GM18519 (cell line): Measurements from ENCODE around the gene IL22RA1.

Experiments
- ATAC-seq: cut with Tn5 transposase; IDR thresholded peaks from one replicate; pipeline ENCODE4 v1.9.1; 2021; ENCODE audit warnings: mild to moderate bottlenecking, moderate library complexity; ENCODE audit not compliant: unreplicated experiment, low FRiP score

Gene IL22RA1

GRCh38 chr1:24118410-24119242 is 24.3 kb downstream of the IL22RA1 start:
- no peak for ATAC-seq

DNA sequence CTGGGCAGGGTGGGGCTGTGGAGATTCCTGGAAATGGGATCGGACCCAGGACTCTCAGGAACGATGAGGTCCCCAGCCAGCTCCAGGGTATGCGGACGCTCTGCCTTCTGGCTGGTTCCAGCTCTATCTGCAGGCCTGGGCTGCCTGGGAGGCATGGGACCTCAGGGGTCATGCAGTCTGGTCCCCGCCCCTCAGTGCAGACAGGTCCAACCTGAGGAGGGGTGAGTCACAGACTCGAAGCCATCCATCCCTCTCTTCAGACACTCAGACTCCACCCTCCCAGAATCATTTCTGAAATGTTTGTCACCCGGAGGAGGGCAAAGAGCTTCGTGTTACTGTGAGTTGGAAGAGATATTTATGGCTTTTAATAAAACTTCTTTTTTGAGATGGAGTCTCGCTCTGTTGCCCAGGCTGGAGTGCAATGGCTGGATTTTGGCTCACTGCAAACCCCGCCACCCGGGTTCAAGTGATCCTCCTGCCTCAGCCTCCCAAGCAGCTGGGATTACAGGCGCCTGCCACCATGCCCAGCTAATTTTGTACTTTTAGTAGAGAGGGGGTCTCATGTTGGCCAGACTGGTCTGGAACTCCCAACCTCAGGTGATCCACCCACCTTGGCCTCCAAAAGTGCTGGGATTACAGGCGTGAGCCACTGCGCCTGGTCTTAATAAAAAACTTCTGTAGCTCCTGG is 25.1 kb downstream of the IL22RA1 start:
- ATAC-seq, result no peak

DNA sequence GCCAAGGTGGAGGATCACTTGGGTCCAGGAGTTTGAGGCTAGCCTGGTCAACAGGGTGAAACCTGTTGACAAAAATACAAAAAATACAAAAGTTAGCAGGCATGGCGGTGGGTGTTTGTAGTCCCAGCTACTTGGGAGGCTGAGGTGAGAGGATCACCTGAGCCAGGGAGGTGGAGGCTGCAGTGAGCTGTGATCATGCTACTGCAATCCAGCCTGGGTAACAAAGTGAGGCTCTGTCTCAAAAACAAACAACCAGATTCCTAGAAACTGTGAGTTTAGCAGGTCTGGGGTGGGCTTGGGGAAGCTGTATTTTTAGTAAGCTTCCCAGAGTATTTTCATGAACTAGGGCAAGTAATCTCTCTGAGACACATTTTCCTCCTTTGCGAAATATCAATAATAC is 25.8 kb downstream of the IL22RA1 start:
- ATAC-seq, result no peak

DNA sequence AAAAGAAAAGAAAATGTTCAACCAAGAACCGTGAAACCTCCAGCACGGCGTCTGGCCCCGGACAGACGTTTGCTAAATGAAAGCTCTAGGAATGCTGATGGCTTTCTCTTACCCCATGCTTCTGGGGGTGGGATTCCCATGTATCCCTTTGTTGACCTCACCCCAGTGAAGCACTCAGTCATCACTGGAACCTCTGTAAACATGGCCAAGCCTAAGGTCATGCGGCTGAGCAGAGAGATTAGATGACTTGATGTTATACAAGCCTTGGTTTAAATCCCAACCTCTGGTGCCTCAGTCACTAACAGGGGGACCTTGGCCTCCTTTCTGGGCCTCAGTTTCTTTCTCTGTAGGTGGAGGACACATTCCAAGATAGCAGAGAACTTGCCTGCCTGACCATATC is 28.2 kb downstream of the IL22RA1 start:
- no peak for ATAC-seq

- ATAC-seq, result no peak
Measured at GRCh38 chr1:24113641-24114033, 29.3 kb downstream of the IL22RA1 start.

DNA sequence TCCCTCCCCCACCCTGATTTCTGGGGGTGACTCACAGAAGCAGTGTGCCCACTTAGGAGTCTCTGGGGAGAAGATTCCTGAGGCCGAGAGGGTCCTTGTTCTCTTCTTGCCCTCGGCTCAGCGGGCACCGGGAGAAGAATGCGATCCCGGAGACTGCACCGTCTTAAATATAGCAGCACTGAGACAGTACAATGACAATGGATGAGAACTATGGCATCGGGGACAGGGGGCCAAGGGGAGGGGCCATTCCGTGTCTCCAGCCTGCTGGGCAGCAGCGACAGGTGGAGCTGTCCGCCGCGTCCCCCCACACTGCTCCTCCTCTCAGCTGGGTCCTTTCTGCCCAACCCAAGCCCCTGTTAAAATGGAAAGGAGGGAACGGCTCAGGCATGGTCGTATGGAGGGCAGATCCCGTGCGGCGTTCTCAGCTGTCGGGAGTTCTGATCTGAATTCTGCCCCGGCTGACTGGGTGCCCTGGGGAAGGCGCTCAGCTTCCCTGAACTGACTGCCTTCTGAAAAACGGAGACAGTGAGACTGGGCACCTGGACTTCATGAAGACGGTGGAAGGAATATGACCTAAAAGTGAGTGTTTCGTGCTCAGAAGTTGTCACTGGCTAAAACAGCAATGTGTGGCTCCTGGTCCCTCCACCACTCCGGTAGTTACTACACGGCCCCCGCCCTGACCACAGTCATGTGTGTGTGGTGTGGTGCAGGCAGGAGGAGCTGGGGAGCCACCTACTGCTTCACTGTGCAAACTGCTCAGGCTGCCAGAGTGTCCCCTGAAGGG is 30.8 kb downstream of the IL22RA1 start, which contains the start of gene MYOM3:
Gene MYOM3, minus strand, starts transcription at position 140 of the 784 bp plus-strand sequence. CDS start 3,499 bp downstream, outside the sequence.
- ATAC-seq, result no peak

- no peak for ATAC-seq
Measured at GRCh38 chr1:24111262-24111995, 31.5 kb downstream of the IL22RA1 start.

GRCh38 chr1:24110642-24111261 is 32.2 kb downstream of the IL22RA1 start:
- ATAC-seq, result no peak

DNA sequence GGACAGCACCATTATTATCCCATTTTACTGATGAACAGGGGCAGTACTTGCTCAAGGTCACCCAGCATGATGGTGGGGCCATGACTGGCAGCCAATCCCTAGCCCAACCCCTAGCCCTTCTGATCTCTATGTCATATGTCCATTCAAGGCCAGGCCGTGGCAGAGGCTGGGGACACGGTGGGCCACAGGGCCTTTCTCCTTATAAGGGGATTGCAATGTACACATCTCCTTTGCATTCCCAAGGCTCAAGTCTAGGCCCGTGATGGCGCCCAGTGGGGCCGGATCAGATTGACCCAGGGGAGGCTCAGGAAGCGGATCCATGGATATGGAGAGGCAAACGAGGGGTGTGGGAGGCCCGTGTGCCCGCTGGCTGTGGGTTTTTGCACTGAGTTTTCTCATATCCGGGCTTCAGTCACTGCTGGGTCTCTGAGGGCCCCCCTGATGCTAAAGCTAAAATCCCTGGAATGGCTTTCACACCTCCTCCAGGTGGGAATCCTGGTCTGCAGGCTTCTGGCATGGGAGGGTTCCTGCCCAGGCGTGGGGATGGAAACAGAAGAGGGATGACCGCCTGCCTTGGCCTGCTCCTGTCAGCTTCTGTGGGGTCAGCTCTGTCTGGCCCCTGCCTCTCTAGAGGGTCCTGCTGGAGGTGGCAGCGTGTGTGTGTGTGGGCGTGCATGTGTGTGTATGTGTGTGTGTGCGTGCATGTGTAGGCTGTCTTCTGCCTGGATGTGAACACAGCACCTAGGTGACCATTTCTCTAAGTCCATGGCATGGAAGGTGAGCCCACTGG is 33.1 kb downstream of the IL22RA1 start:
- no peak for ATAC-seq

DNA sequence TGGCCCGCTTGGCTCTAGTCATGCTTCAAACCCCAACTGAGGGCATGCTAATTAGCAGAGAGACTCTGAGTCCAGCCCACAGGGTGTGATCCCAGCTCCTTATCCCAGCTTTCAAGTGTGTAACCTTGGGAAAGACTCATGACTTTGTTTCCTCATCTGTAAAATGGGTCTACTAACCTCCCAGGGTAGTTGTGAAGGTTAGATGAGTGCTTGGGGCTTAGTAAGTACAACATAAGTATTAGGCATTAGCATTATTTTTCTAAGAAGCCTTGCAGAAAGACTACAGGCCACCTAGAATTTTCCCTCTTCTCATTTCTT is 33.8 kb downstream of the IL22RA1 start:
- no peak for ATAC-seq

- ATAC-seq, result no peak
Measured at GRCh38 chr1:24108334-24109165, 34.4 kb downstream of the IL22RA1 start.

DNA sequence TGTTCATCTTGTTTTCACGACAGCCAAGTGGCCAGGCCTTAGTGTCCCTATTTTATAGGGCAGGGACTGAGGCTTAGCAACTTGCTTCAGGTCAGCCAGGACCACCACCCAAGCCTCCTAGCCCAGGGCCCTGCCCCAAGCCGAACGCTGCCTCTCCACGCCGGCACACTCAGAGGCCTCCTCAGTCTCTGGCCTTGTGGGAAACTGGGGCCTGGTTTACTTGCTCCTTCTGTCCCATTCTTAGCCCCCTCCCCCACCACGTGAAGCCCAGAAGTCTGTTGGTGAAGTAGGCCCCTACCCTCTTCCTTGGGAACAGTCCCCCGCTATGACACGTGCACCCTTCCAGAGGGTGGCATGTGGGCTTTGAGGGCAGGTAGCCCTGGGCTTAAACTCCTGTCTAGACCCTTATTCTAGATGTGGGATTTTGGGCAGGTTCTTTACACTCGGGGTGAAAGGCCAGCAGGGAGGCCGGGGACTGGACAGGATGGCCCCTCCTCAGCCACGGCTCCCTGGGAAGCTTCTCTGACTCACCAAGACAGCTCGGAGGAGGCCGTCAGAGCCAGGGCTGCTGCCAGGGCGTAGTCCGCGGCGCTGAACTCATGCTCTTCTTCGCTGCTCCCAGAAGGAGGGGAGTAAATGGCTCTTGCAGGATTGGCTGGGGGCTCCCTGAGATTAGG is 35.3 kb downstream of the IL22RA1 start:
- ATAC-seq, result no peak

GRCh38 chr1:24105368-24106160 is 37.4 kb downstream of the IL22RA1 start:
- no peak for ATAC-seq

DNA sequence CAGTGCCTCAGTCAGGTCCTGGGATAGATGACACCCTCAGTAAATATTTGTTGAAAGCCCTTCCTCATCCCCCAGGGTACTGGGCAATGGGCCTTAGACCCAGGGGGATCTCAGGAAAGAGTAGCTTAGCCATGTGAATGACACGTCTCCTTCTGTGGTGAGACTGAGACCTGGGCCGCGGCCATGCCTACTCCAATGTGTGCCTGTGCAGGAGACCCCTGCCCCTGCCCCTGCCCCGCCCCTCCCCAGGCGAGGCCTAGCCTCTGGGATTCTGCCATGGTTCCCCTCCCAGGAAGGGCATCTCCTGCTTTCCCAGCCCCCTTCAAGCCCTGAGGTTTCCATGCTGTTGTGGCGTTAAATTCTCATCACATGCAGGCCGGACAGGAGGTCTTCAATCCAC is 38.1 kb downstream of the IL22RA1 start:
- ATAC-seq, result no peak

DNA sequence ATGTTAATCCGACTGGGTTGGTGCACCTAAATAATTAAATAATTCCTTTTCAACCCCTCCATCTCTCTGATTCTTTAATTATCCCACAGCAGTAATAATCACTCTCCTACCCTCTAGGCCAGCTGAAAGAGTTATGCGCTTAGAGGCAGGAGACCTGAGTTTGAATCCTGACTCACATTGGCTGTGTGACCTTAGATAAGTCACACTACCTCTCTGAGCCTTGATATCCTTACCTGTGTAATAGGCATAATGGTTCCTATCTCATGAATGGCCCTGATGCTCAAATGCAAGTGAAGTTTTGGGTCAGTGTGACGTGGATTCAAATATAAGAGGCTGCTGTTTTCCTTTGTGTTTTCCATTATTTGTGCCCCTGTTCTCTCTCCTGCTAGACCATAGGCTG is 39.1 kb downstream of the IL22RA1 start:
- no peak for ATAC-seq

- no peak for ATAC-seq
Measured at GRCh38 chr1:24103408-24103807, 39.5 kb downstream of the IL22RA1 start.

- no peak for ATAC-seq
Measured at GRCh38 chr1:24102961-24103360, 40.0 kb downstream of the IL22RA1 start.
